IPS-NIHi7 (cell line): ENCODE results near the gene TSPAN31.

ENCODE experiments used
- DNase-seq: peaks from one replicate; pipeline ENCODE4 v3.0.0; 2012; ENCODE audit warnings: mixed read lengths; ENCODE audit errors: extremely low spot score

Gene TSPAN31

GRCh38 chr12:57722716-57723629 is 21.9 kb upstream of the TSPAN31 start:
- no peak for DNase-seq

- DNase-seq, result no peak
Measured at GRCh38 chr12:57723630-57723962, 21.2 kb upstream of the TSPAN31 start.

- no peak for DNase-seq
Measured at GRCh38 chr12:57724003-57724935, 20.6 kb upstream of the TSPAN31 start.

GRCh38 chr12:57724936-57725740 is 19.7 kb upstream of the TSPAN31 start:
- DNase-seq, result no peak

GRCh38 chr12:57725851-57726150 is 19.0 kb upstream of the TSPAN31 start:
- no peak for DNase-seq

- peak; percentile 96 for DNase-seq
Measured at GRCh38 chr12:57726151-57726883, 18.5 kb upstream of the TSPAN31 start.

GRCh38 chr12:57726884-57727757 is 17.7 kb upstream of the TSPAN31 start:
- DNase-seq, result no peak

- peak; percentile 81 for DNase-seq
Measured at GRCh38 chr12:57727758-57728395, 17.0 kb upstream of the TSPAN31 start.

GRCh38 chr12:57729321-57729844 is 15.5 kb upstream of the TSPAN31 start:
- no peak for DNase-seq

GRCh38 chr12:57730336-57731067 is 14.3 kb upstream of the TSPAN31 start:
- DNase-seq, result no peak

- DNase-seq, result no peak
Measured at GRCh38 chr12:57731411-57732080, 13.3 kb upstream of the TSPAN31 start.

- DNase-seq, result no peak
Measured at GRCh38 chr12:57732270-57732669, 12.6 kb upstream of the TSPAN31 start.

GRCh38 chr12:57732726-57733593 is 11.9 kb upstream of the TSPAN31 start:
- no peak for DNase-seq

- no peak for DNase-seq
Measured at GRCh38 chr12:57733928-57734327, 10.9 kb upstream of the TSPAN31 start.

GRCh38 chr12:57734591-57734990 is 10.2 kb upstream of the TSPAN31 start:
- no peak for DNase-seq

- no peak for DNase-seq
Measured at GRCh38 chr12:57735198-57735855, 9.5 kb upstream of the TSPAN31 start.
